ENCODE results near the gene CLECL1.

GRCh38 chr12:9710584-9711375, 22.1 kb downstream of the CLECL1 start:
- TF ChIP-seq POLR2A (IDR thresholded peaks at IDR 0.05; ENCODE audit: low read depth, low read length), result no peak
- TF ChIP-seq CTCF (IDR thresholded peaks at IDR 0.05; ENCODE audit: extremely low read depth in 1 of 2, insufficient read depth in 1 of 2, low read depth in 1 of 2, low read length in 2 of 2), result no peak
- TF ChIP-seq POLR2AphosphoS5 (IDR thresholded peaks at IDR 0.05; ENCODE audit: insufficient read depth, low read depth, low read length), result no peak
